ENCODE measurements around the gene PID1. TPM values are rescaled to one million over a fixed set of nuclear protein-coding genes. Genes with fewer than 3 reads are reported as not detected.

PID1 gene
- total and polyA plus RNA-seq, 2 donors (not counting 1 experiment from before 2014, with no cell fraction given): 0.10 TPM; not detected in 1

DNA sequence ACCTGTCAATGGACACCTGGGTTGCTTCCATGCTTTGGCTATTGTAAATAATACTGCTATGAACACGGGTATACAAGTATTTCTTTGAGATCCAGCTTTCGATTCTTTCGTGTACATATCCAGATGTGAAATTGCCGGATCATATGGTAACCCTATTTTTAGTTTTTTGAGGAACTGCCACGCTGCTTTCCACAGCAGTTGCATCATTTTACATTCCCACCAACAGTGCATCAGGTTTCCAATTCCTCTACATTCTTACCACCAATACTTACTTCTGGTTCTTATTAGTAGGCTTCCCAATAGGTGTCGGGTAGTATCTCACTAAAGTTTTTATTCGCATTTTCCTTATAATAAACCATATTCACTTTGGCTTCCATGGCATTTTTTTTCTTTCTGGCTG, 69.6 kb downstream of the PID1 start:
- WGBS (ENCODE audit: insufficient coverage): 80% methylated on average over 5 of the region's 7 CpGs
- H3K4me1 Mint-ChIP-seq: no peaks in the 10 kb centered on the region
- no peaks in the 10 kb centered on the region for H3K9me3 Mint-ChIP-seq (ENCODE audit: insufficient read depth)

GRCh38 chr2:229199267-229199666, 71.8 kb downstream of the PID1 start:
- Histone ChIP-seq H4K20me1 (ENCODE audit: control insufficient read depth, insufficient read depth, low read length, poor library complexity, severe bottlenecking) (no peaks in the 10 kb centered on the region), H3K9ac (ENCODE audit: low read length) (no peak overlapping the region), H3K4me3 (ENCODE audit: control extremely low read depth in 1 of 5, extremely low read depth in 1 of 5, insufficient read depth in 1 of 5, low read depth in 2 of 5, low read length in 4 of 5) (no peak overlapping the region), H3K36me3 (replicated peaks in 1 of 2; ENCODE audit: control extremely low read depth in 1 of 2, control insufficient read depth in 1 of 2, extremely low read depth in 1 of 2, insufficient read depth in 2 of 2, low read length in 1 of 2) (no peaks in the 10 kb centered on the region), H3K4me1 (ENCODE audit: control insufficient read depth in 2 of 2, insufficient read depth in 2 of 2, low read length in 2 of 2) (no peaks in the 10 kb centered on the region), H2AFZ (ENCODE audit: insufficient read depth, low read depth, low read length, poor library complexity, severe bottlenecking) (no peak overlapping the region), H3K4me2 (replicated peaks; ENCODE audit: low read depth, low read length, poor library complexity, severe bottlenecking) (no peak overlapping the region), H3K27me3 (replicated peaks in 1 of 4; ENCODE audit: control extremely low read depth in 1 of 4, control insufficient read depth in 3 of 4, insufficient read depth in 4 of 4, low read length in 3 of 4) (no peaks in the 10 kb centered on the region), H3K27ac (ENCODE audit: low read length in 2 of 2) (no peak overlapping the region), H3K79me2 (ENCODE audit: control insufficient read depth, insufficient read depth, low read length) (no peaks in the 10 kb centered on the region), H3K9me3 (ENCODE audit: control extremely low read depth in 1 of 3, control insufficient read depth in 2 of 3, insufficient read depth in 1 of 3, low read length in 2 of 3) (peaks cover 0 to 1% (median 0%) of the 10 kb centered on the region in 3 donors)
- TF ChIP-seq CTCF (IDR thresholded peaks at IDR 0.05): no peak
- no peak for TF ChIP-seq EZH2 (IDR thresholded peaks at IDR 0.05; ENCODE audit: borderline replicate concordance, insufficient read depth, low read depth, low read length, poor library complexity, severe bottlenecking)
- Mint-ChIP-seq H3K9me3 (ENCODE audit: insufficient read depth) (no peaks in the 10 kb centered on the region), H3K4me3 (no peak overlapping the region), H3K4me1 (no peaks in the 10 kb centered on the region), H3K27ac (no peak overlapping the region), H3K27me3 (no peaks in the 10 kb centered on the region)
- CTCF ChIA-PET: no interaction called here
- DNase-seq (no peak), ATAC-seq (ENCODE audit: low read depth) (no peak)
- no CpG with 5 or more reads among the region's 2 CpGs for whole genome bisulfite sequencing (ENCODE audit: insufficient coverage)
- POLR2A ChIA-PET: no interaction called here
- intact Hi-C loops (cut with micrococcal nuclease): no loop called here

More for the DNA sequence above, 69.6 kb downstream of the PID1 start:
- CTCF ChIA-PET: no interaction called here
- H3K4me3 ChIP-seq (ENCODE audit: control extremely low read depth in 1 of 5, extremely low read depth in 1 of 5, insufficient read depth in 1 of 5, low read depth in 2 of 5, low read length in 4 of 5): no peak overlapping the region
- H3K9me3 ChIP-seq (ENCODE audit: control extremely low read depth in 1 of 3, control insufficient read depth in 2 of 3, insufficient read depth in 1 of 3, low read length in 2 of 3): peaks cover 0 to 1% (median 0%) of the 10 kb centered on the region in 3 donors
- H4K20me1 ChIP-seq (ENCODE audit: control insufficient read depth, insufficient read depth, low read length, poor library complexity, severe bottlenecking): no peaks in the 10 kb centered on the region
- no peak overlapping the region for H3K4me2 ChIP-seq (replicated peaks; ENCODE audit: low read depth, low read length, poor library complexity, severe bottlenecking)
- H2AFZ ChIP-seq (ENCODE audit: insufficient read depth, low read depth, low read length, poor library complexity, severe bottlenecking): no peak overlapping the region
- no peak overlapping the region for H3K9ac ChIP-seq (ENCODE audit: low read length)
- DNase-seq (no peak), ATAC-seq (ENCODE audit: low read depth) (no peak)
- TF ChIP-seq CTCF (IDR thresholded peaks at IDR 0.05) (no peak), EZH2 (IDR thresholded peaks at IDR 0.05; ENCODE audit: borderline replicate concordance, insufficient read depth, low read depth, low read length, poor library complexity, severe bottlenecking) (no peak)
- POLR2A ChIA-PET: no interaction called here
- no peaks in the 10 kb centered on the region for H3K36me3 ChIP-seq (replicated peaks in 1 of 2; ENCODE audit: control extremely low read depth in 1 of 2, control insufficient read depth in 1 of 2, extremely low read depth in 1 of 2, insufficient read depth in 2 of 2, low read length in 1 of 2)
- Mint-ChIP-seq H3K27ac (no peak overlapping the region), H3K4me3 (no peak overlapping the region), H3K27me3 (no peaks in the 10 kb centered on the region)
- H3K79me2 ChIP-seq (ENCODE audit: control insufficient read depth, insufficient read depth, low read length): no peaks in the 10 kb centered on the region
- H3K27ac ChIP-seq (ENCODE audit: low read length in 2 of 2): no peak overlapping the region
- H3K4me1 ChIP-seq (ENCODE audit: control insufficient read depth in 2 of 2, insufficient read depth in 2 of 2, low read length in 2 of 2): no peaks in the 10 kb centered on the region
- H3K27me3 ChIP-seq (replicated peaks in 1 of 4; ENCODE audit: control extremely low read depth in 1 of 4, control insufficient read depth in 3 of 4, insufficient read depth in 4 of 4, low read length in 3 of 4): no peaks in the 10 kb centered on the region
- intact Hi-C loops (cut with micrococcal nuclease): no loop called here
